Anterior cingulate cortex (tissue), 58 donors: Measurements from ENCODE around the gene SAXO2.
"Not testable (repeated sequence)": the region's sequence is repeated elsewhere in the genome, so short reads cannot be mapped to it uniquely, and the experiment has no call there.

Experiments used
- DNase-seq, 58 donors: peaks; one replicate each; lab custom pipeline; 2025; lab: John Stamatoyannopoulos, UW

Gene SAXO2

GRCh38 chr15:82332711-82333602 lies 70.3 kb downstream of the SAXO2 start:
- not testable (repeated sequence) for DNase-seq

- DNase-seq = not testable (repeated sequence)
These were observed 71.3 kb downstream of the SAXO2 start for GRCh38 chr15:82333603-82334553.
